Lung (tissue), 12 donors: ENCODE results near the gene PHB1. TPM values are rescaled to one million over a fixed set of nuclear protein-coding genes. Genes with fewer than 3 reads are reported as not detected.
A peak's percentile ranks its signal among the peaks of the same experiment; 100 is the strongest.

Experiments
- ATAC-seq: fragments of 200-7000 bp; cut with Tn5 transposase; one replicate; pipeline ENCODE4 v1.9.1; 2020; ENCODE audit warnings: moderate number of reproducible peaks; ENCODE audit not compliant: insufficient read depth, low FRiP score
- DNase-seq, 3 donors: peaks; one replicate each; pipeline ENCODE4 v3.0.0-alpha.2; 2013 to 2017
- H3K27ac ChIP-seq, 2 donors: one replicate each; pipeline ENCODE4 v1.5.1; 2013; ENCODE audit warnings: mild to moderate bottlenecking in 2 of 2, moderate library complexity in 2 of 2, control low read depth in 1 of 2, inconsistent platforms in 1 of 2, low read depth in 1 of 2, low read length in 1 of 2
- H3K27me3 ChIP-seq, 3 donors: one replicate each; pipeline ENCODE4 v1.5.1; 2013; ENCODE audit warnings: low read length in 2 of 3; ENCODE audit not compliant: control insufficient read depth in 3 of 3, insufficient read depth in 3 of 3
- H3K36me3 ChIP-seq, 4 donors: one replicate each; pipeline ENCODE4 v1.5.1; 2013; ENCODE audit warnings: low read length in 4 of 4, mild to moderate bottlenecking in 1 of 4, moderate library complexity in 1 of 4; ENCODE audit not compliant: control insufficient read depth in 4 of 4, insufficient read depth in 4 of 4
- H3K4me1 ChIP-seq, 5 donors: one replicate each; pipeline ENCODE4 v1.5.1; 2013; ENCODE audit warnings: low read length in 5 of 5, mild to moderate bottlenecking in 2 of 5, moderate library complexity in 1 of 5; ENCODE audit not compliant: control insufficient read depth in 5 of 5, insufficient read depth in 5 of 5
- H3K4me3 ChIP-seq: one replicate; pipeline ENCODE4 v1.5.1; 2013; ENCODE audit warnings: mild to moderate bottlenecking, control low read depth, moderate library complexity
- H3K9ac ChIP-seq, 2 donors: one replicate each; pipeline ENCODE4 v1.5.1; 2013; ENCODE audit warnings: low read length in 2 of 2, control low read depth in 1 of 2; ENCODE audit not compliant: insufficient read depth in 1 of 2
- H3K9me3 ChIP-seq, 4 donors: one replicate each; pipeline ENCODE4 v1.5.1; 2013; ENCODE audit warnings: low read length in 3 of 4, mild to moderate bottlenecking in 1 of 4, moderate library complexity in 1 of 4; ENCODE audit not compliant: control insufficient read depth in 4 of 4, insufficient read depth in 3 of 4
- WGBS, 2 donors: extraction: QIAGEN DNeasy Blood & Tissue Kit; methylation state at CpG; one replicate each; pipeline ENCODE4 v1.1.7; 2013; 5-methylcytosine and 5-hydroxymethylcytosine counted together
- polyA plus RNA-seq, 2 donors: library from polyadenylated mRNA; stranded (reverse); fragments of 200-250 nt; gene quantifications; one replicate each; pipeline ENCODE4 v1.2.1, GENCODE V29; 2013
- total RNA-seq, 2 donors: library from RNA; depleted of rRNA in 1 of 2; stranded (reverse); fragments of >200 nt in 1 of 2; gene quantifications; one replicate each; pipeline ENCODE4 v1.2.1, GENCODE V29; 2014 to 2021
- TF ChIP-seq, protein P1 (sequence below): IDR thresholded peaks from 2 replicates; pipeline ENCODE4 v1.5.1; 2012; ENCODE audit warnings: mild to moderate bottlenecking; ENCODE audit errors: control extremely low read depth, extremely low read depth
- donor health status: control.
- donor health status: control.
- donor health status: Bipolar disorder and iron deficiency.
- donor health status: healthy.
- donor health status: DM: yes; HTN: yes; CAD: no.

The PHB1 gene
- total and polyA plus RNA-seq, 4 donors = 51.2 to 209 (median 128) TPM

DNA sequence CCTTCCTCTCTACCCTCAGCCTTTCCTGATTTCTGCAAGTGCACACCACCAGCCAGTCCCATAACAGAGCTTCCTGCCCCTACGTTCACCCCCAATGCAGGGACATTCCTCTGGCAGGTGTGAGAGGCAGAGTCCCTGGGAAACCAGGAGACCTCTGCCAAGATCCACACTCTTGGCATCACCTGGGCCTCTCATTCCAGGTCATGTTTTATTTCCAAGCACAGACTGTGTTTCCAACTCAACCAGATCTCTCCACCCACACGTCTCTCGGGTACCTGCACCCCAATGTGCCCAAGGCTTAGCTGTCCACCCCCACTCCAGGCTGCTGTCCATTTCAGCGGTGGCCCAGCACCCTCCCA lies 21.0 kb upstream of the PHB1 start:
- ATAC-seq (no peak), DNase-seq (no peak)
- Histone ChIP-seq H3K9ac (no peak overlapping the region), H3K4me3 (no peak overlapping the region), H3K27me3 (peaks cover 0 to 8% (median 5%) of the 10 kb centered on the region in 3 donors), H3K4me1 (peaks cover 0 to 16% (median 4%) of the 10 kb centered on the region in 5 donors), H3K36me3 (no peaks in the 10 kb centered on the region), H3K27ac (no peak overlapping the region), H3K9me3 (no peaks in the 10 kb centered on the region)
- WGBS, 2 donors = 42 to 71% methylated on average over 4 of the region's 4 CpGs
- TF ChIP-seq, protein P1, sequence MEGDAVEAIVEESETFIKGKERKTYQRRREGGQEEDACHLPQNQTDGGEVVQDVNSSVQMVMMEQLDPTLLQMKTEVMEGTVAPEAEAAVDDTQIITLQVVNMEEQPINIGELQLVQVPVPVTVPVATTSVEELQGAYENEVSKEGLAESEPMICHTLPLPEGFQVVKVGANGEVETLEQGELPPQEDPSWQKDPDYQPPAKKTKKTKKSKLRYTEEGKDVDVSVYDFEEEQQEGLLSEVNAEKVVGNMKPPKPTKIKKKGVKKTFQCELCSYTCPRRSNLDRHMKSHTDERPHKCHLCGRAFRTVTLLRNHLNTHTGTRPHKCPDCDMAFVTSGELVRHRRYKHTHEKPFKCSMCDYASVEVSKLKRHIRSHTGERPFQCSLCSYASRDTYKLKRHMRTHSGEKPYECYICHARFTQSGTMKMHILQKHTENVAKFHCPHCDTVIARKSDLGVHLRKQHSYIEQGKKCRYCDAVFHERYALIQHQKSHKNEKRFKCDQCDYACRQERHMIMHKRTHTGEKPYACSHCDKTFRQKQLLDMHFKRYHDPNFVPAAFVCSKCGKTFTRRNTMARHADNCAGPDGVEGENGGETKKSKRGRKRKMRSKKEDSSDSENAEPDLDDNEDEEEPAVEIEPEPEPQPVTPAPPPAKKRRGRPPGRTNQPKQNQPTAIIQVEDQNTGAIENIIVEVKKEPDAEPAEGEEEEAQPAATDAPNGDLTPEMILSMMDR = no peak

DNA sequence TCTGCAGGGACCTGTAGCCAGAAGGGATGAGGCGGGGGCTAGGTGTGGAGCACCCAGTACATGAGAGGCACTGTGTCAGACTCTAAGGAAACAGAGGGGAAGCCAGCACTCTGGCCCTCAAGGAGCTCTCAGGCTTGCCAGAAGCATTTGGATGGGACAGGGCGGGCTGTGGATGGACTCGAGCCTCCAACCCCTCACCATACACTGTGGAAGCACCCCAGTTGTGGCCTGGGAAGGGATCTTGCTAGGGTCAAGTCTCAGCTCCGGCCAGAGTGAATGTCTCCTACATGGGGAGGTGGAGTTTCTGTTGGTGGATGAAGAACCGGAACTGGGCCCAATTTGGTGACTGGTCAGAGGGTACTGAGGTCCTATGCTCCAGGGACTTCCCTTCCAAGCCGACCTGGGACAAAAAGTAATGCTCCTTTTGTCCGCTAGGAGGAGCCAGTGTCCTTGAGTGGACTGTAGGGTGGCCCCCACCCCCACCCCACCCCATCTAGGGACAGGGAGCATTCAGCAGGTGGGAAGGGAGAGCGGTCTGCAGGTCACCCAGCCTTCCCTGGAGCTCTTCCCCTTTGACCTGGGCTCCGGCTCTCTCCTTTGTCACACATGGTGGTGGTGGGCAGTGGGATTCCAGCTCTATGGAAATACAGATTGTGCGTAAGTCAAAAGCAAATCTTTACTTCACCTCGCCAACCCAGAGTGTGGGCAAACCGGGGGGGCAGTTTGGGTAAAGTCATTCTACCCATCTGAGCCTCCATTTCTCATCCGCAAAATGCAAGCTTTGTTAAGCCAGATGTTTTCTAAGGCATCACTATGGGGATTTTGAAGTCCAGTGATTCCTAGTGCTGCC lies 20.4 kb upstream of the PHB1 start:
- ATAC-seq = peak; percentile 28
- DNase-seq = peak; percentile 46 to 61 (median 50)
- Histone ChIP-seq H3K36me3 (no peaks in the 10 kb centered on the region), H3K4me1 (peaks cover 0 to 16% (median 4%) of the 10 kb centered on the region in 5 donors), H3K4me3 (no peak overlapping the region), H3K27ac (no peak overlapping the region), H3K9ac (no peak overlapping the region), H3K27me3 (peaks cover 0 to 7% (median 5%) of the 10 kb centered on the region in 3 donors), H3K9me3 (no peaks in the 10 kb centered on the region)
- TF ChIP-seq, protein P1 = peak; percentile 1
- 62 to 63% methylated on average over 13 of the region's 13 CpGs for WGBS, 2 donors

DNA sequence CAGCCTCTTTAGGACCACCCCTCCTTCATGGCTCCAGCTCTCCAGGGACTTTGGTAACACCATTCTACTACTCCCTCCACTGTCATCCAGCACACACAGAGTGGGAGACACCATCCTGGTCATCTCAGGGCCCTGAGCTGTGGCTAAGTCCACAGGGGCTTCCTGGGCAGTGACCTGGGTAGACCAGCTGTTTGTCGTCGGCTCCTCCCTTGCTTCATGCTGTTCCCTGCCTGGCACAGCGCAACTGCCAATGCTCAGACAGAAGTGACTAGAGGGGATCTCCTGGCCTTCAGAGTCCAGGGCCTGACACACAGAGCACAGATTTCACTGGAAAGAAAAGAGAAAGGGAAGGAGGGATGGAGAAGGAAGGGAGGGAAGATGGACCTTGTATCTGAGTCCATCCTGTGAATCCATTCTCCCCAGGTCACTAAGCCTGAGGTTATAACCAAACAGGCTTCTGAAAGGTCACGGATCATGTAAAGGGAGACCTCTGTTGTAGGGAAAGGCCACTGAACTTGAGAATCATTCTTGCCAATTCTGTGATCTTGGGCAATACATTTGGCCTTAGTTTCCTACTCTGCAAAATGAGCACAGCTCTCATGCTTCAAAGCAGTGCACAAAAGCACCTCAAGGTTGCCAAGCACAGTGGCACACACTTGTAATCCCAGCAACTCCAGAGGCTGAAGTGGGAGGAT lies 18.5 kb upstream of the PHB1 start:
- H3K9ac ChIP-seq = no peak overlapping the region
- peaks cover 0 to 3% (median 0%) of the 10 kb centered on the region in 3 donors for H3K27me3 ChIP-seq
- no peak overlapping the region for H3K4me3 ChIP-seq
- ATAC-seq = no peak
- 89 to 93% methylated on average over 4 of the region's 4 CpGs for WGBS, 2 donors
- no peaks in the 10 kb centered on the region for H3K36me3 ChIP-seq
- H3K9me3 ChIP-seq = no peaks in the 10 kb centered on the region
- H3K27ac ChIP-seq = no peak overlapping the region
- TF ChIP-seq, protein P1 = no peak
- no peak for DNase-seq
- peaks cover 0 to 6% (median 0%) of the 10 kb centered on the region in 5 donors for H3K4me1 ChIP-seq
